Measurements from ENCODE around the gene MFSD6L.

- TF ChIP-seq CTCF (IDR thresholded peaks at IDR 0.05): peak in 3 of 6 experiments; percentile 11 to 28 (median 22)
- TF ChIP-seq POLR2A (IDR thresholded peaks at IDR 0.05): peak in 1 of 4 donors; percentile 11
- TF ChIP-seq POLR2AphosphoS5 (IDR thresholded peaks at IDR 0.05): no peak
These were observed at the start of gene MFSD6L for GRCh38 chr17:8798846-8799569.
